HEK293 (cell line): Measurements from ENCODE around the gene KAT5.
"Not testable (repeated sequence)": the region's sequence is repeated elsewhere in the genome, so short reads cannot be mapped to it uniquely, and the experiment has no call there.

Experiments
- CTCF ChIA-PET: fragments of 350-600 bp; formaldehyde crosslinking; extraction: SDS; loops from one replicate; lab custom pipeline; 2021; ENCODE audit warnings: antibody characterized with exemption; lab: Yijun Ruan, JAX
- POLR2A ChIA-PET: fragments of 300-600 bp; formaldehyde crosslinking; extraction: SDS; loops from one replicate; lab custom pipeline; 2020; ENCODE audit warnings: antibody characterized with exemption, inconsistent platforms; lab: Yijun Ruan, JAX
- H3K27ac ChIP-seq: fragments of 200-500 bp; sonication (Bioruptor generic); 2 replicates; pipeline ENCODE4 v1.5.1; 2014; ENCODE audit warnings: low read depth, low read length, control low read depth, inconsistent platforms; ENCODE audit errors: extremely low read depth
- H3K36me3 ChIP-seq, 2 experiments: fragments of 200-500 bp in 1 of 2; sonication (Bioruptor generic) in 1 of 2; 1 replicate in 1 of 2; 2 replicates in 1 of 2; pipeline ENCODE4 v1.5.1; 2014 to 2017; ENCODE audit warnings: inconsistent platforms in 2 of 2, low read length in 2 of 2; ENCODE audit not compliant: control insufficient read depth in 2 of 2, insufficient read depth in 1 of 2
- H3K4me1 ChIP-seq: fragments of 200-500 bp; sonication (Bioruptor generic); 2 replicates; pipeline ENCODE4 v1.5.1; 2014; ENCODE audit warnings: mild to moderate bottlenecking, low read length, inconsistent platforms; ENCODE audit not compliant: control insufficient read depth, insufficient read depth
- H3K4me3 ChIP-seq: 2 replicates; pipeline ENCODE4 v1.5.1; 2011; ENCODE audit warnings: low read depth, mild to moderate bottlenecking, control low read depth, low read length, moderate library complexity
- H3K9me3 ChIP-seq: fragments of 200-500 bp; sonication (Bioruptor generic); 2 replicates; pipeline ENCODE4 v1.5.1; 2014; ENCODE audit warnings: low read depth, low read length, inconsistent platforms; ENCODE audit not compliant: control insufficient read depth, insufficient read depth
- BCL11A ChIP-seq: fragments of 450-650 bp; formaldehyde crosslinking; IDR thresholded peaks from 2 replicates; pipeline ENCODE4 v1.5.1; 2016; ENCODE audit warnings: low read depth, missing biosample characterization, missing genetic modification characterization
- HIC1 ChIP-seq: fragments of 450-650 bp; formaldehyde crosslinking; IDR thresholded peaks from 2 replicates; pipeline ENCODE4 v1.5.1; 2016; ENCODE audit warnings: missing biosample characterization, missing genetic modification characterization
- IKZF3 ChIP-seq: fragments of 450-650 bp; IDR thresholded peaks from 2 replicates; pipeline ENCODE4 v1.5.0; 2018; ENCODE audit warnings: missing biosample characterization, mild to moderate bottlenecking, missing genetic modification characterization, moderate library complexity
- KLF10 ChIP-seq: fragments of 450-650 bp; IDR thresholded peaks from 2 replicates; pipeline ENCODE4 v1.5.1; 2018; ENCODE audit warnings: missing biosample characterization, mild to moderate bottlenecking, missing genetic modification characterization
- SCRT1 ChIP-seq: fragments of 450-650 bp; formaldehyde crosslinking; IDR thresholded peaks from 2 replicates; pipeline ENCODE4 v1.5.1; 2016; ENCODE audit warnings: missing biosample characterization, missing genetic modification characterization, borderline replicate concordance
- YY1 ChIP-seq: fragments of 450-650 bp; formaldehyde crosslinking; IDR thresholded peaks from 2 replicates; pipeline ENCODE4 v1.5.1; 2018; ENCODE audit warnings: missing biosample characterization, missing genetic modification characterization
- ZBTB7A ChIP-seq: fragments of 450-650 bp; formaldehyde crosslinking; IDR thresholded peaks from 2 replicates; pipeline ENCODE4 v1.5.1; 2016; ENCODE audit warnings: low read depth, missing biosample characterization, missing genetic modification characterization
- ZFP69B ChIP-seq: fragments of 450-650 bp; formaldehyde crosslinking; IDR thresholded peaks from 2 replicates; pipeline ENCODE4 v1.5.1; 2016; ENCODE audit warnings: missing biosample characterization, missing genetic modification characterization
- ZIC2 ChIP-seq: fragments of 450-650 bp; formaldehyde crosslinking; IDR thresholded peaks from 2 replicates; pipeline ENCODE4 v1.5.1; 2016; ENCODE audit warnings: missing biosample characterization, missing genetic modification characterization
- ZNF121 ChIP-seq: fragments of 450-650 bp; formaldehyde crosslinking; IDR thresholded peaks from 2 replicates; pipeline ENCODE4 v1.5.1; 2016; ENCODE audit warnings: missing biosample characterization, missing genetic modification characterization
- ZNF174 ChIP-seq: fragments of 450-650 bp; formaldehyde crosslinking; IDR thresholded peaks from 2 replicates; pipeline ENCODE4 v1.5.0; 2017; ENCODE audit warnings: missing biosample characterization, mild to moderate bottlenecking, missing genetic modification characterization
- ZNF248 ChIP-seq: fragments of 450-650 bp; formaldehyde crosslinking; IDR thresholded peaks from 2 replicates; pipeline ENCODE4 v1.5.1; 2017; ENCODE audit warnings: missing biosample characterization, missing genetic modification characterization
- ZNF266 ChIP-seq: fragments of 450-650 bp; formaldehyde crosslinking; IDR thresholded peaks from 2 replicates; pipeline ENCODE4 v1.5.1; 2016; ENCODE audit warnings: missing biosample characterization, missing genetic modification characterization, low read depth
- ZNF280C ChIP-seq: fragments of 450-650 bp; formaldehyde crosslinking; IDR thresholded peaks from 2 replicates; pipeline ENCODE4 v1.5.1; 2016; ENCODE audit warnings: missing biosample characterization, missing genetic modification characterization
- ZNF394 ChIP-seq: fragments of 450-650 bp; formaldehyde crosslinking; IDR thresholded peaks from 2 replicates; pipeline ENCODE4 v1.5.1; 2016; ENCODE audit warnings: missing biosample characterization, missing genetic modification characterization, mild to moderate bottlenecking, moderate library complexity, borderline replicate concordance
- ZNF398 ChIP-seq: fragments of 450-650 bp; formaldehyde crosslinking; IDR thresholded peaks from 2 replicates; pipeline ENCODE4 v1.5.1; 2017; ENCODE audit warnings: missing biosample characterization, missing genetic modification characterization
- ZNF513 ChIP-seq: fragments of 450-650 bp; IDR thresholded peaks from 2 replicates; pipeline ENCODE4 v1.5.1; 2018; ENCODE audit warnings: missing biosample characterization, missing genetic modification characterization
- ZNF580 ChIP-seq: fragments of 450-650 bp; formaldehyde crosslinking; IDR thresholded peaks from 2 replicates; pipeline ENCODE4 v1.5.1; 2016; ENCODE audit warnings: missing biosample characterization, missing genetic modification characterization
- ZNF629 ChIP-seq: fragments of 450-650 bp; formaldehyde crosslinking; IDR thresholded peaks from 2 replicates; pipeline ENCODE4 v1.5.1; 2017; ENCODE audit warnings: missing biosample characterization, missing genetic modification characterization
- ZNF654 ChIP-seq: fragments of 450-650 bp; formaldehyde crosslinking; IDR thresholded peaks from 2 replicates; pipeline ENCODE4 v1.5.1; 2016; ENCODE audit warnings: low read depth, missing biosample characterization, missing genetic modification characterization
- ZNF707 ChIP-seq: fragments of 450-650 bp; formaldehyde crosslinking; IDR thresholded peaks from 2 replicates; pipeline ENCODE4 v1.5.1; 2016; ENCODE audit warnings: missing biosample characterization, missing genetic modification characterization

The KAT5 gene

GRCh38 chr11:65744699-65745042 lies 32.6 kb downstream of the KAT5 start:
- Histone ChIP-seq H3K4me3 (no peak overlapping the region), H3K27ac (no peak overlapping the region), H3K4me1 (no peaks in the 10 kb centered on the region), H3K36me3 (no peaks in the 10 kb centered on the region), H3K9me3 (no peaks in the 10 kb centered on the region)
- POLR2A ChIA-PET: interaction anchor here (1.3 kb wide), 1 partner anchor 25 kb away, joined by 4 read pairs; no protein-coding TSS in a partner anchor
- CTCF ChIA-PET: interaction anchor here (0.6 to 2.0 kb wide), 9 partner anchors 16 to 143 kb away, joined by 3 to 9 read pairs (median 5); partner anchors contain the start of gene FIBP
- no peak for TF ChIP-seq ZNF398 (tag by site-specific recombination)
- no peak for TF ChIP-seq ZNF707
- no peak for TF ChIP-seq ZNF629 (tag by site-specific recombination)
- TF ChIP-seq YY1 (tag by site-specific recombination): no peak
- no peak for TF ChIP-seq ZFP69B
- no peak for TF ChIP-seq ZNF266
- no peak for TF ChIP-seq KLF10 (tag by site-specific recombination)
- TF ChIP-seq BCL11A: no peak
- no peak for TF ChIP-seq HIC1

GRCh38 chr11:65745049-65745448 lies 33.0 kb downstream of the KAT5 start:
- CTCF ChIA-PET: interaction anchor here (0.6 to 2.0 kb wide), 9 partner anchors 15 to 143 kb away, joined by 3 to 9 read pairs (median 5); partner anchors contain the start of gene FIBP
- H3K27ac ChIP-seq: no peak overlapping the region
- H3K9me3 ChIP-seq: no peaks in the 10 kb centered on the region
- no peaks in the 10 kb centered on the region for H3K36me3 ChIP-seq
- H3K4me3 ChIP-seq: no peak overlapping the region
- H3K4me1 ChIP-seq: no peaks in the 10 kb centered on the region
- TF ChIP-seq ZNF248 (tag by site-specific recombination) (no peak), IKZF3 (no peak), ZNF654 (tag by site-specific recombination) (no peak), ZNF280C (tag by site-specific recombination) (no peak), ZIC2 (tag by site-specific recombination) (no peak), ZNF580 (tag by site-specific recombination) (no peak), SCRT1 (tag by site-specific recombination) (no peak), ZNF629 (tag by site-specific recombination) (no peak), ZNF394 (no peak), ZNF174 (tag by site-specific recombination) (no peak), ZNF707 (no peak), ZBTB7A (tag by site-specific recombination) (no peak), ZNF121 (tag by site-specific recombination) (no peak), ZNF513 (tag by site-specific recombination) (no peak)
- TF ChIP-seq, all 188 proteins: peak for 0
- POLR2A ChIA-PET: interaction anchor here (1.3 kb wide), 1 partner anchor 25 kb away, joined by 4 read pairs; no protein-coding TSS in a partner anchor

GRCh38 chr11:65762169-65762568 lies 50.1 kb downstream of the KAT5 start:
- H3K36me3 ChIP-seq, H3K4me1 ChIP-seq, H3K27ac ChIP-seq, H3K4me3 ChIP-seq, POLR2A ChIA-PET, H3K9me3 ChIP-seq: not testable (repeated sequence)
- CTCF ChIA-PET: interaction anchor here (1.3 to 1.6 kb wide), 2 partner anchors 8 to 18 kb away, joined by 4 to 12 read pairs; partner anchors contain the start of gene AP5B1

- H3K27ac ChIP-seq, H3K9me3 ChIP-seq, H3K36me3 ChIP-seq, H3K4me1 ChIP-seq, POLR2A ChIA-PET, CTCF ChIA-PET, H3K4me3 ChIP-seq: not testable (repeated sequence)
Observed at GRCh38 chr11:65762816-65763215, 50.8 kb downstream of the KAT5 start.
